ENCODE results near the gene SLC22A23.

DNA sequence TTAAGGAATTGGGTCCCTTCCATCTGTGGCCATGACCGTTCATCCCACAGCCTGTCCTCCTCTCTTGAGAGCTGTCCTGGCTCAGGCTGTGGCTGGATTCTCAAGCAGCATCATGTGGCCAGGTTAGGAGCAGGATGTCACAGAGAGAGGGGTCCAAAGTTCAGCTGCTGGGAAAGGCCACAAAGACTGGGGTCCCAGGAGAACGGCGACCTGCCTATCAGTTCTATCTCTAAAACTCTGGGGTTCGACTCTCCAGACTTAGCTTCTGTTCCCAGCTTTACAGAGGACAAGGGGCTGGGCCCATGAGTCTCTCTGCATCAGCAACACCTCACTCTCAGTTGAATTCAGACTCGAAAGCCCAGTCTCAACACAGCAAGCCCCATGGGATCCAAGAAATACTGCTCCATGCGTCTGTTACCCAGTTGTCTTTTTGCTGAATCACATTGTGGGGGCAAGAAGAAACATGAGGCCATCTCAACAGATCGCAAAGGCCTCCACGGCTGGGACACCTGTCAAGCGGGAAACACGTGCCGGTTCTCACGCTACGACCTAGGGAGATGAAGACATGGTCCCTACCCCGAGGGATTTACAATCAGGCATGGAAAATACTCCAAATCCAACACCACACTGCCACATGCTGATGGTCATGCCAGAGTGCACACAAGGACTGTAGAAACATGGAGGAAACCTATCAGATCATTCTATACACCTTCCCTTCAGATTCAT lies 95.4 kb downstream of the SLC22A23 start:
- TF ChIP-seq CTCF (conservative IDR thresholded peaks at IDR 0.05 in 1 of 2, IDR thresholded peaks at IDR 0.05 in 1 of 2; ENCODE audit: extremely low read depth in 1 of 2, insufficient read depth in 1 of 2, low read depth in 1 of 2, low read length in 2 of 2) = no peak
- no peak for TF ChIP-seq EZH2 (IDR thresholded peaks at IDR 0.05; ENCODE audit: borderline replicate concordance, low read length)

All from mammary epithelial cell (primary cell).